ENCODE results near the gene THBD. TPM values are rescaled to one million over a fixed set of nuclear protein-coding genes. Genes with fewer than 3 reads are reported as not detected.

The THBD gene
- total and polyA plus RNA-seq, 10 donors = 7.2 to 255 (median 61.4) TPM

DNA sequence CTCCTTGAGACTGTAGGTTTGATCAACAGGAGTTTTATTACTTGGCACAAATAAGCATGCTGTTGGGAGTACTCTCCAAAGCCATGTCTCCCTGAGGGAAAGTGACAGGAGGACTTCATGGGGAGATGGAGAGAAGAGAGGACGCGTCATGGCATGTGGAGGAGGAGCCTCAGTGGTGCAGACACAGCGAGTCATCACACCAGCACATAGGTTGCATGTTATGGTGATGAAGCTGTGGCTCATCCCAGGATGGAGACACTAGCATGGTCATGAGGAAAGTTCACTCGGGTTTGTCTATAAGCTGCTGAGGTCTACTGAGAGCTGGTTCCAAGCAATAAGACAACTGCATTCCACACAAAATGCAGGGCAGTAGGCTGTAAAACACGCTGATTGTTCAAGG is 27.5 kb downstream of the THBD start:
- no peaks in the 10 kb centered on the region for H3K27me3 ChIP-seq (replicated peaks in 1 of 7)
- no peaks in the 10 kb centered on the region for H3K36me3 ChIP-seq
- 87 to 99% (median 93%) methylated on average over 5 of the region's 5 CpGs for WGBS, 5 donors
- TF ChIP-seq, protein P1, sequence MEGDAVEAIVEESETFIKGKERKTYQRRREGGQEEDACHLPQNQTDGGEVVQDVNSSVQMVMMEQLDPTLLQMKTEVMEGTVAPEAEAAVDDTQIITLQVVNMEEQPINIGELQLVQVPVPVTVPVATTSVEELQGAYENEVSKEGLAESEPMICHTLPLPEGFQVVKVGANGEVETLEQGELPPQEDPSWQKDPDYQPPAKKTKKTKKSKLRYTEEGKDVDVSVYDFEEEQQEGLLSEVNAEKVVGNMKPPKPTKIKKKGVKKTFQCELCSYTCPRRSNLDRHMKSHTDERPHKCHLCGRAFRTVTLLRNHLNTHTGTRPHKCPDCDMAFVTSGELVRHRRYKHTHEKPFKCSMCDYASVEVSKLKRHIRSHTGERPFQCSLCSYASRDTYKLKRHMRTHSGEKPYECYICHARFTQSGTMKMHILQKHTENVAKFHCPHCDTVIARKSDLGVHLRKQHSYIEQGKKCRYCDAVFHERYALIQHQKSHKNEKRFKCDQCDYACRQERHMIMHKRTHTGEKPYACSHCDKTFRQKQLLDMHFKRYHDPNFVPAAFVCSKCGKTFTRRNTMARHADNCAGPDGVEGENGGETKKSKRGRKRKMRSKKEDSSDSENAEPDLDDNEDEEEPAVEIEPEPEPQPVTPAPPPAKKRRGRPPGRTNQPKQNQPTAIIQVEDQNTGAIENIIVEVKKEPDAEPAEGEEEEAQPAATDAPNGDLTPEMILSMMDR (IDR thresholded peaks at IDR 0.05 in 8 of 11, conservative IDR thresholded peaks at IDR 0.05 in 3 of 11) = no peak
- DNase-seq = no peak
- no peaks in the 10 kb centered on the region for H3K9me3 ChIP-seq
- H3K4me1 ChIP-seq = peaks cover 0 to 9% (median 3%) of the 10 kb centered on the region in 6 donors
- intact Hi-C loops (cut with DNase I; ENCODE audit: low total_unique reads) = no loop called here
- no peak overlapping the region for H3K27ac ChIP-seq
- no peak overlapping the region for H3K4me3 ChIP-seq

DNA sequence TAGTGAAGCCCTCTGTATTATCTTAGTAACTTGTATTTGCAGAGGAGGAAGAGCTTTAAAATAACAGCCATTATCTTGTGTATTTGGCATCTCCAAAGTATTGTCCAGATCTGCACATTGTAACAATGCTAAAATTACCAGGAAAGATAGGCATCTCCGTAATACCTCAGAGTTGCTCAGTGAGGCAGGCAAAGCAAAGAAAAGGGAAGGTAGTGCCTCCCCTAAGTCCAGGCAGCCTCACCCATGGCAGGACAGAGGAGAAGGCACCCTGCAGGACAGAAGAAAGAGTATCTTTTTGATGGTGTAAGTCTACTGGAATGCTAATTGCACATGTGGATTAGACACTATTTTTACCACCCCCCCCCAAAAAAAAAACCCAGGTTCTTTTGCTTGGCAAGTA is 27.9 kb downstream of the THBD start:
- no peak overlapping the region for H3K27ac ChIP-seq
- DNase-seq = no peak
- TF ChIP-seq POLR2AphosphoS5 (IDR thresholded peaks at IDR 0.05) (no peak), POLR2A (IDR thresholded peaks at IDR 0.05) (no peak)
- TF ChIP-seq, protein P1 (IDR thresholded peaks at IDR 0.05 in 8 of 11, conservative IDR thresholded peaks at IDR 0.05 in 3 of 11) = no peak
- H3K4me3 ChIP-seq = no peak overlapping the region
- H3K27me3 ChIP-seq (replicated peaks in 1 of 7) = no peaks in the 10 kb centered on the region
- 85 to 100% (median 87%) methylated on average over 1 of the region's 1 CpG for WGBS, 5 donors
- H3K9me3 ChIP-seq = no peaks in the 10 kb centered on the region
- intact Hi-C loops (cut with DNase I; ENCODE audit: low total_unique reads) = no loop called here
- no peaks in the 10 kb centered on the region for H3K36me3 ChIP-seq
- H3K4me1 ChIP-seq = peaks cover 0 to 9% (median 3%) of the 10 kb centered on the region in 6 donors

DNA sequence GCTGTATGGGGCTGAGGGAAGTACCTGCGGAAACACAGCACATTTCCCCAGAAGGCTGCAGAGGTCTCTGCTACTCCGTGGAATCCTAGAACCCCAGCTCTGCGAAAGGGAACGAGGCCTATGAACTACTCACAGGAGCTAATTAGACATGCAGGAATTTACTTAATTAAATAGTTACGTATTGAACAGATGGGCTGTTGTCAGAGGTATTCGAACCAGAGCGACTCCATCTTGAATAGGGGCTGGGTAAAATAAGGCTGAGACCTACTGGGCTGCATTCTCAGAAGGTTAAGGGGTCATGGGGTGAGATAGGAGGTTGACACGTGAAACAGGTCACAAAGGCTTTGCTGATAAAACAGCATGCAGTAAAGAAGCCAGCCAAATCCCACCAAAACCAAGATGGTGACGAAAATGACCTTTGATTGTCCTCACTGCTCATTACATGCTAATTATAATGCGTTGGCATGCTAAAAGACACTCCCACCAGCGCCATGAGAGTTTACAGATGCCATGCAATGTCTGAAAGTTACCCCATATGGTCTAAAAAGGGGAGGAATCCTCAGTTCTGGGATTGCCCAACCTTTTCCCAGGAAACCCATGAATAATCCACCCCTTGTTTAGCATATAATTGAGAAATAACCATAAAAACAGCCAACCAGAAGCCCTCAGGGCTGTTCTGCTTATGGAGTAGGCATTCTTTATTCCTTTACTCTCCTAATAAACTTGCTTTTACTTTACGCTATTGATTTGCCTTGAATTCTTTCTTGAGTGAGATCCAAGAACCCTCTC is 29.0 kb downstream of the THBD start:
- TF ChIP-seq POLR2A (IDR thresholded peaks at IDR 0.05) = no peak
- no peak for TF ChIP-seq POLR2AphosphoS5 (IDR thresholded peaks at IDR 0.05)
- TF ChIP-seq, protein P1 (IDR thresholded peaks at IDR 0.05 in 8 of 11, conservative IDR thresholded peaks at IDR 0.05 in 3 of 11) = no peak
- 83 to 94% (median 90%) methylated on average over 12 of the region's 12 CpGs for WGBS, 5 donors
- no peaks in the 10 kb centered on the region for H3K36me3 ChIP-seq
- no peaks in the 10 kb centered on the region for H3K27me3 ChIP-seq (replicated peaks in 1 of 7)
- DNase-seq = no peak
- H3K4me3 ChIP-seq = no peak overlapping the region
- peaks cover 0 to 9% (median 1%) of the 10 kb centered on the region in 6 donors for H3K4me1 ChIP-seq
- no peaks in the 10 kb centered on the region for H3K9me3 ChIP-seq
- intact Hi-C loops (cut with DNase I; ENCODE audit: low total_unique reads) = no loop called here
- no peak overlapping the region for H3K27ac ChIP-seq

DNA sequence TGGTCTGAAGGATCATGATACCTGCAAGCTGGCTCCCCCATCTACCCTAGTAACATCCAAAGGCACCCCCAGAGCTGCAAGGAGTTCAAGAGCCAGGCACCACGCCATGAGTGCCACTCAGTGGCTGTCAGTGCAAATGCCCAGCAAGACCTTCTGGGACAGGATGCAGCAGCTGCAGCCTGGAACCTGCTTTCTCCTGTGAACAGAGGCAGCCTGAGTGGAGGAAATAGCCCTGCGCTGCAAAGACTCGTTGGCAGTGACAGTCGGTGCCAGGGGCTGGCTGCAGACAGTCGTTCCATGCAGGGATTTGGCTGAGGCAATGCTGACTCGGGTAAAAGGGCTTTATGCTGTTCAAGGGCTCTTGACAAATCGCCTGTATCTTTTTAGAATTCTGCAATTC is 30.1 kb downstream of the THBD start:
- H3K36me3 ChIP-seq = no peaks in the 10 kb centered on the region
- WGBS, 5 donors = 52 to 76% (median 61%) methylated on average over 6 to 7 of the region's 7 CpGs
- H3K4me3 ChIP-seq = no peak overlapping the region
- DNase-seq = no peak
- H3K9me3 ChIP-seq = no peaks in the 10 kb centered on the region
- H3K27me3 ChIP-seq (replicated peaks in 1 of 7) = no peaks in the 10 kb centered on the region
- TF ChIP-seq POLR2AphosphoS5 (IDR thresholded peaks at IDR 0.05) = peak in 2 of 3 donors; percentile 12 to 67
- TF ChIP-seq, protein P1 (IDR thresholded peaks at IDR 0.05 in 8 of 11, conservative IDR thresholded peaks at IDR 0.05 in 3 of 11) = peak in 2 of 11 experiments; percentile 18 to 20
- no peak for TF ChIP-seq POLR2A (IDR thresholded peaks at IDR 0.05)
- intact Hi-C loops (cut with DNase I; ENCODE audit: low total_unique reads) = no loop called here
- H3K4me1 ChIP-seq = peaks cover 0 to 9% (median 0%) of the 10 kb centered on the region in 6 donors
- H3K27ac ChIP-seq = no peak overlapping the region

Measured in spleen (tissue), 11 donors.